GM04503 (cell line): ENCODE measurements around the gene DKC1.
"Not testable (repeated sequence)": the region's sequence is repeated elsewhere in the genome, so short reads cannot be mapped to it uniquely, and the experiment has no call there.

ENCODE experiments used
- DNase-seq: peaks from one replicate; pipeline ENCODE4 v3.0.0-alpha.2; 2012; ENCODE audit warnings: low read depth

The DKC1 gene

GRCh38 chrX:154793084-154793795 lies 30.6 kb downstream of the DKC1 start:
- no peak for DNase-seq

DNA sequence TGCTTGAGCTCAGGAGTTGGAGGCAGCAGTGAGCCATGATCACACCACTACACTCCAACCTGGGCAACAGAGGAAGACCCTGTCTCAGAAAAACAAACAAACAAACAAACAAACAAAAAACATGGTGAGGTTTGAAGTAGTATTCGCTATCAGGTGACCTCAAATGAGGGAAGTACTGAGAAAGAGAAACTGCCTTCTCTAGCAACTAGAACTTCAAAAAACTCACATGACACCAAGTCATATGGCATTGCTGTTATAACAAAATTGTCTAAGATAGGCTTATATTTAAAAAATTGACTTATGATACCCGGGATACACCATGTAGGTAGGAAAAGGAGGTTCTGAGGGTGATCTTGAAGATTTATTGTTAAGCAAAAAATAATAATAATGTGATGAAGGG lies 32.4 kb downstream of the DKC1 start:
- no peak for DNase-seq

DNA sequence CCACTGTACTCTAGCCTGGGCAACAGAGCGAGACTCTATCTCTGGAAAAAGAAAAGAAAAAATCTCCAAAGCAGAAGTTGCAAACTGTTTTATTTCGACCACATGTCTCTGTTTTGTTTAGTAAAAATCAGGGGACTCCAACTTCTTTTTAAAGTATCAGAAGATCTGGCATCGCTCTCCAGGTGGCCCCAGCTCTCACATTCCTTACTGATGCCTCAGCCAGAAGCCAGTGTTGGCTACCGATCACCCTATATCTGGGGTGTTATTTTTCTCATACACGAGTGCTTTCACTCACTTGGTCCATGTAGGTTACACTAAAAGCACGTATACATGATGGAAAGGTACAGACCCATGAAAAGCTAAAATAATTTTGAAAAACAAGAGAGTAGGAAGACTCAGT lies 34.3 kb downstream of the DKC1 start:
- DNase-seq: no peak

DNA sequence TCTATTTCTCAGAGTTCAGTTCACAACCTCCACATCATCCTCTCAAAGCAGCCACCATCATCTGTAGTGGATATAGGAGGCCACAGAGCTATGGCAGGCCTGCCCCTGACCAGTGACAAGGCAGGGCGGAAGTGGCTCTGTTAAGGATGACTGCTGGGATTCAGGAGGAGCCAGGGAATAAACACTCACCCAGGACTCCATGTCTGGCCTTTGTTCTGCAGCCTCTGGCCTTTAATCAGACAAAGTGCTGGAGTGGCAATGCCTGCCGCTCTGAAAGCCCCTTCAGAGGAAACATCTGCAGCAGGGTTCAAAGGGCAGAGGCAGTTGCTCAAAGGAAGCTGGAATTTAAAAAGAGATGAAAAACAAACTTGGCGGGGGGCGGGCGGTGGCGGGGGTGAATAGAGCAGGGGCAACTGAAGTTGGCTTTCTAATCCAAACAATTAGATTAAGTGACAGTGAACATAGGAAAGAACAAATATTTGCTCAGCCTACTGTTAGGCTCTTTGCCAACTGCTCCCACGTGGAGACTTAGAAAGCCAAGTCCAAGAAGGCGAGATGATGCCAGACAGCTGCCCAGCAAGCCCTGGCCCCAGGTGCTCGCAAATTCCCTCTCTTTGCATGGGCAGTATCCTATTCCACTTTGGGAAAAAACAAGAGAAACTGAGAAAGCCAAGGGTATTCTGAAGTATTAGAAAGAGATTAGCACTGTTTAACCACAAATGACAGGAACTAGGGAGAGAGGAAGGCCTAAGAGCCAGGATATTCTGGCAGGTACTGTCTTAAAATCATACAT lies 37.1 kb downstream of the DKC1 start:
- DNase-seq: no peak

- DNase-seq: no peak
Observed at GRCh38 chrX:154800478-154801210, 38.0 kb downstream of the DKC1 start.

- no peak for DNase-seq
Observed at GRCh38 chrX:154802947-154803346, 40.3 kb downstream of the DKC1 start.

GRCh38 chrX:154804261-154804956 lies 41.7 kb downstream of the DKC1 start:
- no peak for DNase-seq

- DNase-seq: no peak
Observed at GRCh38 chrX:154804957-154805695, 42.5 kb downstream of the DKC1 start, which contains the start of gene MPP1. MPP1 (minus strand) TSS chrX:154805485; CDS start chrX:154805373, 112 bp downstream.

- DNase-seq: no peak
Observed at GRCh38 chrX:154805696-154806091, 43.0 kb downstream of the DKC1 start.

DNA sequence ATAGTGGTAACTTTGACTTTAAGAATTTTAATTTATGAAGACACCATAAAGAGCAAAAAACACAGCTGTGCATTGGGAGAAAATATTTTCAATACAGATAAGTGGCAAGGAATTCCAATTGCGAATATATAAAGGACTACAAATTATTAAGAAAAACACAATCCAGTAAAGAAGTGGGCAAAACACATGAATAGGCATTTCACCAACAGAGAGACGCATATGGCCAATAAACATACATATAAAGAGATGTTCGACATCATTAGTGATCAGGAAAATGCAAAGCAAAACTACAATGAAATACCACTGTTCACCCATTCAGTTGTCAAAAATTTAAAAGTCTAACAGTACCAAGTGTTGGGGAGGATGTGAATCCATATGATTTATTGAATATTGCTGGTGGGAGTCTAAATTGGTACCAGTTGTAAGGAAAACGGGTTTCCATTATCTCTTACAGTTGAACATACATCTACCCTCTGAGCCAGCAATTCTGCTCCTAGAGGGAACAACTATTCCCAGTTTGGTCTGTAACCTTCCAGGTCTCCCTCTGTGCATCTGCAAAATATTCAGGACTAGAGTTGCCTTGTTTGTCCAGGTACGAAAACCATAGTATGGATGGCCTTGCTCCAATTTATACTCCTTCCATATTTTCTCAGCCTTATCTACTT lies 44.3 kb downstream of the DKC1 start:
- no peak for DNase-seq

DNA sequence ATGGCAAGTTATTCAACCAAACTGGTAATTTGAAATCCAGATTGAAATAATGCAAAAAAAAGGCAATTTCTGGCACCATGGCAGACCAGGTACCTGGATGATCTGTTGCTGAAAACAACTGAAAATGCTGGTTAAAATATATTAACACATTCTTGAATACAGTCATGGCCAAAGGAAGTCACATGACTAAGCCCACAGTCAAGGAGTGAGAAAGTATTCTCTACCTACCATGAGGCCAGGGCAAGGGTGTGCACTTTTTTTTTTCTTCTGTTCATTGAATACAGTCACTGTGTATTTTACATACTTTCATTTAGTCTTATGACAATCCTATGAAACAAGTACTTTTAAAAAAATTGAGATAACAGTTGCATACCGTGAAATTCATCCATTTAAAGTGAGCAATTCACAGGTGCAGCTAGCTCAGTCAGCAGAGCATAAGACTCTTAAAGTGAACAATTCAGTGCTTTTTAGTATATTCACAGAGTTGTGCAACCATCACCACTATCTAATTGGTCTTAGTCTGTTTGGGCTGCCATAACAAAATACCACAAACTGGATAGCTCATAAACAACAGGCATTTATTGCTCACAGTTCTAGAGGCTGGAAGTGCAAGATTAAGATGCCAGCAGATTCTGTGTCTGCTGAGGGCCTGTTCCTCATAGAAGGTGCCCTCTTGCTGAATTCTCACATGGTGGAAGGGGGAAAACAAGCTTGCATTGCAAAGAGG lies 47.4 kb downstream of the DKC1 start:
- no peak for DNase-seq

DNA sequence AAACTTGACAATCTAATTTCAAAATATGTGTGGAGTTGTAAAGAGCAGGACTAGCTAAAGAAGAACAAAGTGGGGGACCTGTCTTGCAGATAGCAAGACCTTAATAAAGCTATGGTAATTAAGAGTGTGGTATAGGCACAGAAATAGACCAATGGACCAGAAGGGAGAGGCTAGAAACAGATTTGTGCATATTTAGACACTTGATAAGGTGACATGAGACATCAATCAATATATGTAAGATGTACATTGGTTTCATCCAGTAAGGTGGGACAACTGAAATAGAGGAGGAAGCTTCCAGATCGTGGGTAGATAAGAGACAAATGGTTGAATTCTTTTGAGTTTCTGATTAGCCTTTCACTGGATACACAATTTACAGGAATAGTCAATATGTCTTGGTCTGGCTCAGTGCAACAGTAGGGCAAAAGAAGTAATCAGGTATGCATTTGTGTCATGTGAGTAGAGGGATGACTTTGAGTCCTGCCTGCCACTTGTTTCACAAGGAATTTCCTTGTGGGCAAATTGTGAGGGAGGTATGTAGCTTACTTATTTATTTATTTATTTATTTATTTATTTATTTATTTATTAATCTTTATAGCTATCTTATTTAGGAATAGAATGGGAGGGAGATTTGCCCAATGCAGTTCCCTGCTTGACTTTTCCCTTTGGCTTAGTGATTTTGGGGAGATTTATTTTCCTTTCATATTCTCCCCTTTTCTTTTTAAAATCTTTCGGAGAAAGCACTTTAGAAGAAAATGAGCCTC lies 49.9 kb downstream of the DKC1 start:
- DNase-seq: no peak

GRCh38 chrX:154813801-154814200 lies 51.1 kb downstream of the DKC1 start:
- DNase-seq: no peak

DNA sequence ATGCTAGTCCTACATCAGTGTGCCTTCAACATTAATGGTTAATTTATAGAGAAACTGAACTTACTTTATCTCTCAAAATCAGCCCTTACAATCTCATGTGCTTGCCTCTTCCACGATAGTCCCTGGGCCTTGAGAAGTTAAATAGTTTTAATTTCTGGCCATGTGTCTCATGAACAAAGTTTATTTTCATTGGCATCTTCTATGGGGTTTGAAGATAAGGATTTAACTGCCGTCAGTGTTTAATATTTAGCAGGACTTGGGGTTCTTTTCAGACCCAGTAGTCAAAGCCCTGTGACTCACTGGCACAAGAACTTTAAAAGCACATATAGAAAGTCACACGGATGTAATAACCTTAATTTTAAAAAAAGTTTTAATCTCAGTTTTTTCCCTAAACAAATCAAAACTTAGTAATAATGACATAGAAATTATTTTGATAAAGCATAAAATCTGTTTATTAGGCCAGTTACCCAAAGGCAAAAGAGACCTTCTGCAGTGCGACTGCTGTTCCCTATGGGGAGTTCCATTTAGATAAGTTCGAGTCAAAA lies 52.7 kb downstream of the DKC1 start:
- DNase-seq: no peak

GRCh38 chrX:154816326-154816898 lies 53.7 kb downstream of the DKC1 start:
- not testable (repeated sequence) for DNase-seq

GRCh38 chrX:154817048-154817618 lies 54.5 kb downstream of the DKC1 start:
- DNase-seq: not testable (repeated sequence)

DNA sequence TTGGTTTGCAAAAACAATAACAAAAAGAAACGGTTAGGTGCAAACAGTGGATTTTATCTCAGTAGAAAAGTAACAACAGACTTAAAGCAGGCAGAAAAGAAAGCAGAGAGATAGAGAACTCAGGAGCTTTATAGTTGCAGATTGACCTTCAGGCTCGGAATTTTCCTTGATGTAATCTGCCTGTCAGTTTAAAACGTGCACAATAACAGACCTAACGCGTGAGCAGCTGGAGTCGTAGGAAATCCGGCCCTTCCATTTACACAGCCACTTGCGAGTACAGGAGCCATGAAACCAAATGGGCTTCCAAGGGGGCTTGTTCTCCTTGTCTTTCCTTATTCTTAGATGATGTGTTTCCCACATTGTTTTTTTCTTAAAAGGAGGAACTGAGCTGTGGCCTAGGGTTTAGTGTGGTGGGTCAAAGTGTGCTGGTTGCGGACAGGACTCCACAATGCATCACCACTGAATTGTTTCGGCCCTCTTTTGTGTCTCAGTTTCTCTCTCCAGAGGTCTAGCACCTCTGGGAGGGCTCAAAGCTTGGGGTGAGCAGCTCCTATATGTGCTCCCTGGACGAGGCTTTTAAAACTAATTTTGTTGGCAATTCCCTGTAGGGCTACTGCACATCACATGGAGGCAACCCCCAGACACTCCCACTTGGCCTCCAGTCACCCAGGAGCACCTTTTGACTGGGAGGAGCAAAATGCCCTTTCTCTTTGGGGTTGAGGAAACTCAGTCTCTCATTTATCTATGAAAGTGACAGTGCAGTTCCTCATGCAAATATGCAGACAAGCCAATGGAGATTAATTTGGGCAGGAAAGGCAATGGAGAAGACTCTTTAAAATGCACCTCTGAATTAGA lies 56.5 kb downstream of the DKC1 start:
- DNase-seq: no peak
